K562 (cell line): ENCODE data around the gene NACC1. TPM values are rescaled to one million over a fixed set of nuclear protein-coding genes. Genes with fewer than 3 reads are reported as not detected.

Experiments used
- ATAC-seq: fragments of 200-7000 bp; cut with Tn5 transposase; 3 replicates; pipeline ENCODE4 v1.9.1; 2020; ENCODE audit warnings: moderate library complexity
- BruUV-seq: library from RNA; stranded (reverse); fragments of 400-500 nt; replicated peaks from 2 replicates; lab custom pipeline; 2021; lab: Mats Ljungman, UMichigan
- CTCF ChIA-PET: fragments of 300-600 bp; formaldehyde crosslinking; extraction: SDS; loops from one replicate; lab custom pipeline; 2021; ENCODE audit warnings: low intra/inter-chr PET ratio; lab: Yijun Ruan, JAX
- POLR2A ChIA-PET: fragments of 300-600, 350-650 bp; sonication (Branson Sonifier 250); formaldehyde crosslinking; extraction: SDS; loops from one replicate; lab custom pipeline; 2021; ENCODE audit warnings: antibody characterized with exemption, inconsistent platforms; lab: Yijun Ruan, JAX
- DNase-seq, 4 experiments: peaks; one replicate each; pipeline versions ENCODE4 v3.0.0 to v3.0.0-alpha.2; 2011 to 2018; ENCODE audit warnings: low spot score in 3 of 4, mixed read lengths in 3 of 4; ENCODE audit errors: extremely low read depth in 1 of 4
- FAIRE-seq: peaks from 2 replicates; lab custom pipeline; 2011; peaks lifted over from hg19 to GRCh38; lab: Jason Lieb, UNC
- H2AFZ ChIP-seq: 2 replicates; pipeline ENCODE4 v1.6.0; 2011; ENCODE audit warnings: low read depth, low read length, control low read depth, inconsistent platforms
- H3K27ac ChIP-seq: fragments of 200-600 bp; 3 replicates; pipeline ENCODE4 v1.8.0; 2011; ENCODE audit warnings: low read depth, mild to moderate bottlenecking, control low read depth, inconsistent platforms, low read length, moderate library complexity, mixed read lengths; ENCODE audit errors: extremely low read depth
- H3K27me3 ChIP-seq, 2 experiments: fragments of 300-600 bp in 1 of 2; 2 replicates in 1 of 2; 3 replicates in 1 of 2; pipeline versions ENCODE4 v1.6.0 to v1.8.0; 2011; ENCODE audit warnings: inconsistent platforms in 2 of 2, low read length in 2 of 2, mild to moderate bottlenecking in 1 of 2, mixed read lengths in 1 of 2, moderate library complexity in 1 of 2; ENCODE audit not compliant: control insufficient read depth in 2 of 2, insufficient read depth in 2 of 2
- H3K36me3 ChIP-seq: fragments of 300-600 bp; 3 replicates; pipeline ENCODE4 v1.8.0; 2011; ENCODE audit warnings: mild to moderate bottlenecking, low read length, inconsistent platforms; ENCODE audit not compliant: control insufficient read depth, insufficient read depth
- H3K4me1 ChIP-seq, 2 experiments: fragments of 200-600 bp in 1 of 2; replicated peaks in 1 of 2; 2 replicates in 1 of 2; 3 replicates in 1 of 2; pipeline versions ENCODE4 v1.5.1 to v1.8.0; 2011; ENCODE audit warnings: inconsistent platforms in 2 of 2, low read length in 2 of 2, mild to moderate bottlenecking in 1 of 2, mixed read lengths in 1 of 2, moderate library complexity in 1 of 2; ENCODE audit not compliant: control insufficient read depth in 2 of 2, insufficient read depth in 2 of 2
- H3K4me2 ChIP-seq: 2 replicates; pipeline ENCODE4 v1.6.1; 2011; ENCODE audit warnings: low read length, control low read depth, inconsistent platforms, mixed read lengths; ENCODE audit not compliant: insufficient read depth
- H3K4me3 ChIP-seq: fragments of 200-600 bp; sonication (generic), shearing (Covaris generic); 2 replicates; pipeline ENCODE4 v1.5.1; 2016; ENCODE audit warnings: control low read depth, inconsistent platforms
- H3K79me2 ChIP-seq: fragments of 200-600 bp; 3 replicates; pipeline ENCODE4 v1.8.0; 2011; ENCODE audit warnings: low read length, inconsistent platforms; ENCODE audit not compliant: control insufficient read depth, insufficient read depth
- H3K9ac ChIP-seq, 2 experiments: 2 replicates each; pipeline versions ENCODE4 v1.6.0 to v1.6.1; 2011; ENCODE audit warnings: low read depth in 2 of 2, low read length in 2 of 2, control low read depth in 1 of 2, inconsistent platforms in 1 of 2, mild to moderate bottlenecking in 1 of 2, mixed read lengths in 1 of 2; ENCODE audit not compliant: insufficient read depth in 1 of 2
- H3K9me1 ChIP-seq: one replicate; pipeline ENCODE4 v1.6.0; 2011; ENCODE audit warnings: inconsistent platforms, mild to moderate bottlenecking, low read length, moderate library complexity; ENCODE audit not compliant: control insufficient read depth, insufficient read depth
- H3K9me3 ChIP-seq: replicated peaks from 2 replicates; pipeline ENCODE4 v1.5.1; 2011; ENCODE audit warnings: low read depth, low read length, inconsistent platforms; ENCODE audit not compliant: control insufficient read depth, insufficient read depth
- H4K20me1 ChIP-seq: replicated peaks from 2 replicates; pipeline ENCODE4 v1.6.1; 2011; ENCODE audit warnings: low read length, inconsistent platforms, mixed read lengths; ENCODE audit not compliant: control insufficient read depth, insufficient read depth
- GTF2F1 ChIP-seq: IDR thresholded peaks from 2 replicates; pipeline ENCODE4 v1.6.1; 2011; ENCODE audit warnings: low read depth, low read length, improper control_type of control experiment
- HDGF ChIP-seq: fragments of 450-650 bp; IDR thresholded peaks from 2 replicates; pipeline ENCODE4 v1.6.1; 2016
- HLTF ChIP-seq: fragments of 450-650 bp; IDR thresholded peaks from 2 replicates; pipeline ENCODE4 v1.6.1; 2016
- POLR2H ChIP-seq: IDR thresholded peaks from 2 replicates; pipeline ENCODE4 v1.6.1; 2016; ENCODE audit warnings: missing genetic modification characterization, low read depth, mild to moderate bottlenecking, control low read depth, missing compliant biosample characterization, moderate library complexity
- SNIP1 ChIP-seq: fragments of 450-650 bp; IDR thresholded peaks from 2 replicates; pipeline ENCODE4 v1.7.1; 2017; ENCODE audit warnings: low read depth, mild to moderate bottlenecking
- YBX1 ChIP-seq: fragments of 450-650 bp; IDR thresholded peaks from 2 replicates; pipeline ENCODE4 v1.7.1; 2016; ENCODE audit warnings: mild to moderate bottlenecking
- ZNF431 ChIP-seq: sonication (generic); formaldehyde crosslinking; IDR thresholded peaks from 2 replicates; pipeline ENCODE4 v1.8.0; 2022; ENCODE audit warnings: mild to moderate bottlenecking, missing genetic modification reagents
- ZNF668 ChIP-seq: fragments of 250-450 bp; sonication (Bioruptor Pico); IDR thresholded peaks from 2 replicates; pipeline ENCODE4 v1.8.0; 2022; ENCODE audit warnings: mild to moderate bottlenecking, inconsistent platforms
- WGBS: fragments of 100-300 bp; shearing (Covaris generic); methylation state at CpG from one replicate; pipeline ENCODE4 v1.1.6; 2016; ENCODE audit warnings: low coverage, mixed read lengths; ENCODE audit not compliant: insufficient coverage; ENCODE audit errors: missing lambda C conversion rate; 5-methylcytosine and 5-hydroxymethylcytosine counted together
- in situ Hi-C: fragments of 300-500 bp; cut with MboI; formaldehyde crosslinking; loops from 4 replicates; pipeline ENCODE4 v1.15.0; 2018; ENCODE audit warnings: inconsistent platforms, mixed read lengths
- intact Hi-C: fragments of 100-400 bp; cut with micrococcal nuclease; formaldehyde crosslinking; loops from 2 replicates; pipeline ENCODE4 v1.14.2; 2022
- polyA plus RNA-seq, 8 experiments: library from polyadenylated mRNA; depleted of rRNA in 4 of 8; stranded (reverse) in 5 of 8; unstranded in 3 of 8; fragments of >200 nt; fragmentation: Nextera tagmentation in 2 of 8; fragmentation: Illumina TruSeq in 1 of 8; extraction: Ambion mirVana in 2 of 8; extraction: Trizol in 1 of 8; gene quantifications; 2 replicates each; pipeline versions ENCODE4 v1.2.1 to v1.2.3, GENCODE V29; 2011 to 2014; ENCODE audit warnings: inconsistent platforms in 1 of 8, missing spikeins in 1 of 8
- total RNA-seq, 7 experiments: library from RNA; depleted of rRNA in 6 of 7; stranded (reverse); fragments of >200 nt in 6 of 7; fragmentation: Illumina TruSeq in 2 of 7; extraction: Trizol in 2 of 7; gene quantifications; 2 replicates each; pipeline versions ENCODE4 v1.2.1 to v1.2.3, GENCODE V29; 2011 to 2021; ENCODE audit warnings: low replicate concordance in 1 of 7
- TF ChIP-seq, protein P1 (sequence below): sonication (generic); formaldehyde crosslinking; IDR thresholded peaks from 2 replicates; pipeline ENCODE4 v1.8.0; 2023; ENCODE audit warnings: mild to moderate bottlenecking, missing genetic modification reagents
- TF ChIP-seq, protein P2 (sequence below): IDR thresholded peaks from 3 replicates; pipeline ENCODE4 v1.6.1; 2011; ENCODE audit warnings: borderline replicate concordance, mild to moderate bottlenecking, moderate library complexity; ENCODE audit not compliant: insufficient read length; ENCODE audit errors: extremely low read depth
- TF ChIP-seq, protein P3 (sequence below): sonication (generic); formaldehyde crosslinking; IDR thresholded peaks from 2 replicates; pipeline ENCODE4 v1.8.0; 2022; ENCODE audit warnings: mild to moderate bottlenecking, low read depth, missing genetic modification reagents

NACC1 gene
- total and polyA plus RNA-seq, 9 of the 15 experiments (the other 6 are each of a cell fraction or from before 2014, with no cell fraction given), result 0.04 to 96.6 (median 25.8) TPM

DNA sequence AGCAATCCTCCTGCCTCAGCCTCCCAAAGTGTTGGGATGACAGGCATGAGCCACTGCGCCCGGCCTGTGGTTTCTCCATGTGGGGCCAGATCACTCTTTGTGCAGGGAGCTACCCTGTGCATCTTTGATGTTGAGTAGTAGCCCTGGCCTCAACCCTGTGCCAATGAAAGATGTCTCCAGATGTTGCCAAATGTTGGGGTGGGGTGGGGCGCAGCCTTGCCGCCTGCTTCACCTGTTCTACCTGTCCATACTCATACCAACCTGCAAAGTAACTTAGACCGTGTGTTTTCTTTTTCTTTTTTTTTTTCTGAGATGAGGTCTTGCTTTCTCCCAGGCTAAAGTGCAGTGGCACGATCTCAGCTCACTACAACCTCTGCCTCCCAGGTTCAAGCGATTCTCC lies 53.1 kb downstream of the NACC1 start:
- Histone ChIP-seq H3K9ac (0 out of 4 replicates have a peak overlapping the region, but pooled peaks of 1 of the 2 experiments have one; percentile 9), H3K27me3 (no peaks in the 10 kb centered on the region), H3K27ac (no peak overlapping the region), H3K4me3 (no peak overlapping the region), H3K36me3 (no peaks in the 10 kb centered on the region), H3K4me2 (no peak overlapping the region), H2AFZ (no peak overlapping the region), H3K4me1 (peaks cover 17 to 41% of the 10 kb centered on the region in 2 experiments)
- POLR2A ChIA-PET, result interaction anchor here (0.6 to 2.3 kb wide), 3 partner anchors 16 to 1312 kb away, joined by 3 to 19 read pairs (median 9); no protein-coding TSS in a partner anchor
- in situ Hi-C loops, result no loop called here
- TF ChIP-seq SNIP1, result no peak
- no peak for TF ChIP-seq HLTF
- no peak for TF ChIP-seq GTF2F1
- no peak for TF ChIP-seq POLR2H
- TF ChIP-seq, protein P1, sequence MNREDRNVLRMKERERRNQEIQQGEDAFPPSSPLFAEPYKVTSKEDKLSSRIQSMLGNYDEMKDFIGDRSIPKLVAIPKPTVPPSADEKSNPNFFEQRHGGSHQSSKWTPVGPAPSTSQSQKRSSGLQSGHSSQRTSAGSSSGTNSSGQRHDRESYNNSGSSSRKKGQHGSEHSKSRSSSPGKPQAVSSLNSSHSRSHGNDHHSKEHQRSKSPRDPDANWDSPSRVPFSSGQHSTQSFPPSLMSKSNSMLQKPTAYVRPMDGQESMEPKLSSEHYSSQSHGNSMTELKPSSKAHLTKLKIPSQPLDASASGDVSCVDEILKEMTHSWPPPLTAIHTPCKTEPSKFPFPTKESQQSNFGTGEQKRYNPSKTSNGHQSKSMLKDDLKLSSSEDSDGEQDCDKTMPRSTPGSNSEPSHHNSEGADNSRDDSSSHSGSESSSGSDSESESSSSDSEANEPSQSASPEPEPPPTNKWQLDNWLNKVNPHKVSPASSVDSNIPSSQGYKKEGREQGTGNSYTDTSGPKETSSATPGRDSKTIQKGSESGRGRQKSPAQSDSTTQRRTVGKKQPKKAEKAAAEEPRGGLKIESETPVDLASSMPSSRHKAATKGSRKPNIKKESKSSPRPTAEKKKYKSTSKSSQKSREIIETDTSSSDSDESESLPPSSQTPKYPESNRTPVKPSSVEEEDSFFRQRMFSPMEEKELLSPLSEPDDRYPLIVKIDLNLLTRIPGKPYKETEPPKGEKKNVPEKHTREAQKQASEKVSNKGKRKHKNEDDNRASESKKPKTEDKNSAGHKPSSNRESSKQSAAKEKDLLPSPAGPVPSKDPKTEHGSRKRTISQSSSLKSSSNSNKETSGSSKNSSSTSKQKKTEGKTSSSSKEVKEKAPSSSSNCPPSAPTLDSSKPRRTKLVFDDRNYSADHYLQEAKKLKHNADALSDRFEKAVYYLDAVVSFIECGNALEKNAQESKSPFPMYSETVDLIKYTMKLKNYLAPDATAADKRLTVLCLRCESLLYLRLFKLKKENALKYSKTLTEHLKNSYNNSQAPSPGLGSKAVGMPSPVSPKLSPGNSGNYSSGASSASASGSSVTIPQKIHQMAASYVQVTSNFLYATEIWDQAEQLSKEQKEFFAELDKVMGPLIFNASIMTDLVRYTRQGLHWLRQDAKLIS (CRISPR knock-in tag), result no peak
- TF ChIP-seq HDGF, result no peak
- TF ChIP-seq ZNF431, result no peak
- TF ChIP-seq, protein P2, sequence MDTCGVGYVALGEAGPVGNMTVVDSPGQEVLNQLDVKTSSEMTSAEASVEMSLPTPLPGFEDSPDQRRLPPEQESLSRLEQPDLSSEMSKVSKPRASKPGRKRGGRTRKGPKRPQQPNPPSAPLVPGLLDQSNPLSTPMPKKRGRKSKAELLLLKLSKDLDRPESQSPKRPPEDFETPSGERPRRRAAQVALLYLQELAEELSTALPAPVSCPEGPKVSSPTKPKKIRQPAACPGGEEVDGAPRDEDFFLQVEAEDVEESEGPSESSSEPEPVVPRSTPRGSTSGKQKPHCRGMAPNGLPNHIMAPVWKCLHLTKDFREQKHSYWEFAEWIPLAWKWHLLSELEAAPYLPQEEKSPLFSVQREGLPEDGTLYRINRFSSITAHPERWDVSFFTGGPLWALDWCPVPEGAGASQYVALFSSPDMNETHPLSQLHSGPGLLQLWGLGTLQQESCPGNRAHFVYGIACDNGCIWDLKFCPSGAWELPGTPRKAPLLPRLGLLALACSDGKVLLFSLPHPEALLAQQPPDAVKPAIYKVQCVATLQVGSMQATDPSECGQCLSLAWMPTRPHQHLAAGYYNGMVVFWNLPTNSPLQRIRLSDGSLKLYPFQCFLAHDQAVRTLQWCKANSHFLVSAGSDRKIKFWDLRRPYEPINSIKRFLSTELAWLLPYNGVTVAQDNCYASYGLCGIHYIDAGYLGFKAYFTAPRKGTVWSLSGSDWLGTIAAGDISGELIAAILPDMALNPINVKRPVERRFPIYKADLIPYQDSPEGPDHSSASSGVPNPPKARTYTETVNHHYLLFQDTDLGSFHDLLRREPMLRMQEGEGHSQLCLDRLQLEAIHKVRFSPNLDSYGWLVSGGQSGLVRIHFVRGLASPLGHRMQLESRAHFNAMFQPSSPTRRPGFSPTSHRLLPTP, result no peak
- TF ChIP-seq, protein P3, sequence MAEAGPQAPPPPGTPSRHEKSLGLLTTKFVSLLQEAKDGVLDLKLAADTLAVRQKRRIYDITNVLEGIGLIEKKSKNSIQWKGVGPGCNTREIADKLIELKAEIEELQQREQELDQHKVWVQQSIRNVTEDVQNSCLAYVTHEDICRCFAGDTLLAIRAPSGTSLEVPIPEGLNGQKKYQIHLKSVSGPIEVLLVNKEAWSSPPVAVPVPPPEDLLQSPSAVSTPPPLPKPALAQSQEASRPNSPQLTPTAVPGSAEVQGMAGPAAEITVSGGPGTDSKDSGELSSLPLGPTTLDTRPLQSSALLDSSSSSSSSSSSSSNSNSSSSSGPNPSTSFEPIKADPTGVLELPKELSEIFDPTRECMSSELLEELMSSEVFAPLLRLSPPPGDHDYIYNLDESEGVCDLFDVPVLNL, result no peak
- TF ChIP-seq YBX1, result no peak
- TF ChIP-seq ZNF668, result no peak
- TF ChIP-seq, all 486 proteins: peak for 0
- H3K9me3 ChIP-seq, result no peaks in the 10 kb centered on the region
- H4K20me1 ChIP-seq, result no peaks in the 10 kb centered on the region
- no peaks in the 10 kb centered on the region for H3K9me1 ChIP-seq
- FAIRE-seq (no peak), DNase-seq (no peak), ATAC-seq (no peak)
- BruUV-seq, result no TSS peak
- no peaks in the 10 kb centered on the region for H3K79me2 ChIP-seq
- intact Hi-C loops, result no loop called here
- 85% methylated on average over 5 of the region's 7 CpGs for WGBS
- CTCF ChIA-PET, result no interaction called here
